RWPE1 (cell line): Measurements from ENCODE around the gene CBX7.
"Not testable (repeated sequence)": the region's sequence is repeated elsewhere in the genome, so short reads cannot be mapped to it uniquely, and the experiment has no call there.

ENCODE experiments used
- CTCF ChIA-PET: fragments of 350-600 bp; sonication (Branson Sonifier 250); formaldehyde crosslinking; extraction: SDS; loops from one replicate; lab custom pipeline; 2021; lab: Yijun Ruan, JAX
- POLR2A ChIA-PET: fragments of 400-600 bp; formaldehyde crosslinking; extraction: SDS; loops from one replicate; lab custom pipeline; 2020; ENCODE audit warnings: antibody characterized with exemption; ENCODE audit not compliant: low non-redundant PET; lab: Yijun Ruan, JAX
- DNase-seq: peaks from one replicate; pipeline ENCODE4 v3.0.0; 2012; ENCODE audit warnings: low spot score
- H3K27ac ChIP-seq: fragments of 450-650 bp; 2 replicates; pipeline ENCODE4 v1.5.1; 2017
- CTCF ChIP-seq: fragments of 450-650 bp; conservative IDR thresholded peaks from 2 replicates; pipeline ENCODE4 v1.5.1; 2017; ENCODE audit warnings: low read depth, mild to moderate bottlenecking

The CBX7 gene

DNA sequence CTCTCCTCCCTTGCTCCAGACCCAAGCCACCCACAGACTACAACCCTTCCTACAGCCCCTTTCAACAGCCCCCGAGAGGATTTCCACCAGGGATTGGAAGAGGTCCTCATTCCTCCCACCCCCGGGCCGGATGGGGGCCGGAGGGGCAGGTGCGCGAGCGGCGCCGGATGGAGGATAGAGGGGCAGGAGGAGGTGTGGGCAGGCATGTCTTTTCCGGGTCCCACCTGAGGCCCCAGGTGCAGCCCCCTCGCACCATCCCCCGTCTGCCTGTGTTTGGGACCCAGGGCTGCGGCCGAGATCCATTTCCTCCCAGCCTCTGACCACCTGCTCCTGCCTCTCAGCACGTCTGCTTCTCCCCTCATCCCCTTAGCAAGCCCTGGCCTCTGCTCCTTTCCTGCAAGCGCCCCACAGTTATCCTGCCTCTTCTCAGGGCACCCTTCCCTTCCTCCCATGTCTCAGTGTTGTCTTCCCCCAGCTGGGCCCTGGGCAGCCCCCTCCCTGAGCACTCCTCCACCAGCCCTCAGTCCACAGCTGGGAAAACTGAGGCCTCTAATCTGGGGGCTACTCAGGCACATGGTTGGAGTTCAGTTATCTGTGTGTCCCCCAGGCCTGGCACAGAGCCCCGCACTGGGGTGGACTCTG, 19.3 kb upstream of the CBX7 start:
- TF ChIP-seq CTCF = no peak
- ChIA-PET CTCF (interaction anchor here (0.6 kb wide), 3 partner anchors 67 to 165 kb away, joined by 3 to 6 read pairs (median 5); partner anchors contain the start of gene PDGFB), POLR2A (no interaction called here)
- H3K27ac ChIP-seq = peak overlapping the region; percentile 93
- no peak for DNase-seq

DNA sequence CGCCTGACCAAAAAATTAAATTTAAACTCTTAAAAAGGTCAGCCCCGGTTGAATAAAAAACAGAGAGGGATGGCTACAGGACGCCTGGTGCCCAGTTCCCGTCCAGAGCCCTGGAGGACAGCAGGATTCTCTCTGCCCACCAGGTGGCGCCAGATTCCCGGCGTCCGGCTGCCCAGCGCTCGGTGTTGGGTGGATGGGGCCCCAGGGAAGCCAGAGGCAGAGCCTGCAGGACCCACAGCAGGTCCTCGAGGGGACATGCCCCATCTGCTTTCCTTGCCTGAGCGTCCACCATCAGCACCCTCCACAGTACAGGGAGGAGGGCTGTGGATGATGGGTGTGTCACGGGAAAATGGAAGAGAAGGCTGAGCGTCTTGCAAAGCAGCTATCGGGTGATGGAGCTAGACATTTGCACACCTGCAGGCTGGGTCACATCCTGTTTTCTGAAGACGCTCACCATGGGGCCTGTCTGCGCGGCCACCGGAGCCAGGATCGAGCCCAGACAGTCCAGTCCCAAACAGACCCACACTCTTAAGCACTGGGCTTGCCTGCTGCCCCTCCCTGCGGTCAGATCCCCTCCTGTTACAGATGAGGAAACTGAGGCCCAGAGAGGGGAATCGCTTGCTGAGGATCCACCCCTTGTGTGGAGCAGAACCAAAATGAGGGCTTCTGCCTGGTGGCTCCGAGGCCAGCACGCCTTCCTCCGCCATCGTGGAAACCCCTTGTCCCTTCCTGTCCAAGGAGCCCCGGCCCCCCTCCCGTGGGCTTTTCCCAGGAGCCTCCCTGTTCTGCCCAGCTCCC, 18.5 kb upstream of the CBX7 start:
- DNase-seq = peak; percentile 49
- ChIA-PET CTCF (interaction anchor here (0.6 to 0.9 kb wide), 7 partner anchors 22 to 336 kb away, joined by 3 to 6 read pairs (median 3); partner anchors contain the start of gene PDGFB), POLR2A (no interaction called here)

GRCh38 chr22:39169797-39170466, 17.5 kb upstream of the CBX7 start:
- no peak for DNase-seq
- CTCF ChIA-PET = interaction anchor here (0.6 to 0.9 kb wide), 6 partner anchors 21 to 335 kb away, joined by 3 to 4 read pairs (median 3); no protein-coding TSS in a partner anchor
- H3K27ac ChIP-seq = no peak overlapping the region; the same call in 1 of the 2 replicates
- no peak for TF ChIP-seq CTCF
- POLR2A ChIA-PET = interaction anchor here (0.5 kb wide), 1 partner anchor 361 kb away, joined by 3 read pairs; no protein-coding TSS in a partner anchor

More for the DNA sequence above, 18.5 kb upstream of the CBX7 start:
- H3K27ac ChIP-seq = peak overlapping the region; percentile 93
- TF ChIP-seq CTCF = peak; percentile 93

DNA sequence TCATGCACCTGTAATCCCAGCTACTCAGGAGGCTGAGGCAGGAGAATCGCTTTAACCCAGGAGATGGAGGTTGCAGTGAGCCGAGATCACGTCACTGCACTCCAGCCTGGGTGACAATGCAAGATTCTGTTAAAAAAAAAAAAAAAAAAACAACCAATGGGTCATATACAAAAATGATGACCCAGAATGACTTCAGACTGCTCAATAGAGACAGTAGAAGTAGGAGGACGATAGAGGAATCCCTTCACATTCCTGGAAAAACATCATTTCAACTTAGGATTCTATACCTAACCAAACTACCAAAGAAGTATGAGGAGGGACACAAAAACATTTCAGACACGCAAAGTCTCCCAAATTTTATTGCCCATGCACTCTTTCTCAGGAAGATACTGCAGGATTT, 14.1 kb upstream of the CBX7 start:
- ChIA-PET CTCF (interaction anchor here (0.6 kb wide), 1 partner anchor 398 kb away, joined by 4 read pairs; no protein-coding TSS in a partner anchor), POLR2A (no interaction called here)
- H3K27ac ChIP-seq = no peak overlapping the region
- TF ChIP-seq CTCF = no peak
- DNase-seq = no peak

GRCh38 chr22:39156093-39156492, 3.6 kb upstream of the CBX7 start:
- H3K27ac ChIP-seq, CTCF ChIA-PET, POLR2A ChIA-PET, DNase-seq: not testable (repeated sequence)

DNA sequence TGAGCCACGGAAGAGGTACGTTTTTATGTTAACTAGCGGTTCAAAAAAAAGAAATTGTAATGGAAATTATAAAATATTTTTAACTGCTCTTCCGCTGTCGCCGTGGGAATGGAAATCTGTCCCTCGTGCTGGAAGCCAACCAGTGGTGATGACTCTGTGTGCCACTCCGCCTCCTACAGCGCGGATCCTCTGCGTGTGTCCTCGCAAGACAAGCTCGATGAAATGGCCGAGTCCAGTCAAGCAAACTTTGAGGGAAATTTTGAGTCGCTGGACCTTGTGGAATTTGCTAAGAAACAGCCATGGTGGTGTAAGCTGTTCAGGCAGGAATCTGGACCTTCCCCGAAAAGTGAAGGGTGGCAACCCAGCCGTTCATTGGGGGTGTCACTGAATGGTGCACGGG, 2.9 kb upstream of the CBX7 start:
- CTCF ChIA-PET = interaction anchor here (0.7 kb wide), 1 partner anchor 29 kb away, joined by 5 read pairs; no protein-coding TSS in a partner anchor
- no peak overlapping the region for H3K27ac ChIP-seq
- DNase-seq = no peak
- no peak for TF ChIP-seq CTCF
- POLR2A ChIA-PET = no interaction called here
